SK-N-DZ (cell line): ENCODE results near the gene RNF144A.
"Not testable (repeated sequence)": the region's sequence is repeated elsewhere in the genome, so short reads cannot be mapped to it uniquely, and the experiment has no call there.

Source experiments
- DNase-seq: peaks from one replicate; pipeline ENCODE4 v3.0.0-alpha.2; 2015; ENCODE audit warnings: low spot score

RNF144A gene

DNA sequence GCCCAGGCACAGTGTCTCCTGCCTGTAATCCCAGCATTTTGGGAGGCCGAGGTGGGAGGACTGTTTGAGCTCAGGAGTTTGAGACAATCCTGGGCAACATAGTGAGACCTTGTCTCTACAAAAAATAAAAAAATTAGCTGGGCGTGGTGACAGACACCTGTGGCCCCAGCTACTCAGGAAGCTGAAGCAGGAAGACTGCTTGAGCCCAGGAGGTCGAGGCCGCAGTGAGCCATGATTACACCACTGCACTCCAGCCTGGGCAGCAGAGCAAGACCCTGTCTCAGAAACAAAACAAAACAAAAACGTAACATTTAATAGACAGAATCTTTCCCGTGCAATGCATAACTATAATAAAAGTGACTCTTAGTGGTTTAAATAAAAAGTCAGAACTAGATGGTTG lies 84.2 kb downstream of the RNF144A start:
- not testable (repeated sequence) for DNase-seq

DNA sequence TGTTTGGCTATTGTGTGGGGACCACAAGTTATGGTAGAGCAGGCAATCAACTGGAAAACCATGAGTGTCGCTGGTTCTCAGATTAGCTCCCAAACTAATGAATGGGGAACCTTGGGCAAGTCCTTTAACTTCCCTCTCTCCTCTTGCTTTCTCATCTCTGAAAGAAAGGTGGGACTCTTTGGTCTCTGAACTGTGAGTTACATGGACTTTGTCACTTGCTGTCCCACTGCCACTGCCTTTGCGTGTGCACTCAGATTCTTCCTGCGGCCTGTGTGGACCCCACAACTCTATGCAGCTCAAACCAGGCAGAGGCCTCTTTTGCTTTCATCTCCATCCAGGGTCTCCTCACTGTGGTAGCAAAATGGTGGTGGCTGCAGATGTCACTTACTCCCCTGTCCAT lies 86.7 kb downstream of the RNF144A start:
- DNase-seq = no peak

DNA sequence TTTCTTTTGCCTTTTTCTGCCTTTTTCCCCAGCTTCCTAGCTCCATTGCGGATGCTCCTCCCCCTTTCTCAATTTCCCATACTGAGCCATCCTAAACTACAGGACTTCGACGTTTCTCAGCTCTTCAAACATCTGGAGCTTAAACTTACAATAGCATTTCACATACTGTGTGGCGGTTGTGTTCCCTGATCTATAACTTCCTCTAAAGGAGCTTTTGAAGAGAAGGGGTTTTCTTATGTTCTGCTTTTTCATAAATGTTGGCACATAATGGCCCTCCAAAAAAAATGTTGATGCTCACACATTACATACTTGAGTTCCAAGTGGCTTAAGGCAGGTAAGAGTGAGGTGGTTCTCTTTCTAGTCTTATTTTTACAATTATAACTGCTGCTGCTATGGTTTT lies 87.4 kb downstream of the RNF144A start:
- no peak for DNase-seq

DNA sequence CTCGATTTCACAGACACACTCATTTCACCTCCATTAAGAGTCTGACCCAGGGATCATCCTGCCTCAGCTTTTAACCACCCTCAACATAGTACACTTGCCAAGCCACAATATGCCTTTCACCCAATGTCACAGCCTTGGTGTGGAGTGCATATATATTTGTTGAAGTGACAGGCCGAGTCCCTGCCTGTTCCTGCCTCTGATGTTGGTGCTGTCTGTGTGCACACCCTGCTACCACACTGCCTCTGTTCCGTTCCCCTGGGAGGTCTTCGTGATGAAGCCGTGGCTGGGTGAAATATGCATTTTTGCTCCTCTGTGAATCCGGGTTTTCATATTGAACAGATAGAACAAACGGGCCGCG lies 90.3 kb downstream of the RNF144A start:
- no peak for DNase-seq

DNA sequence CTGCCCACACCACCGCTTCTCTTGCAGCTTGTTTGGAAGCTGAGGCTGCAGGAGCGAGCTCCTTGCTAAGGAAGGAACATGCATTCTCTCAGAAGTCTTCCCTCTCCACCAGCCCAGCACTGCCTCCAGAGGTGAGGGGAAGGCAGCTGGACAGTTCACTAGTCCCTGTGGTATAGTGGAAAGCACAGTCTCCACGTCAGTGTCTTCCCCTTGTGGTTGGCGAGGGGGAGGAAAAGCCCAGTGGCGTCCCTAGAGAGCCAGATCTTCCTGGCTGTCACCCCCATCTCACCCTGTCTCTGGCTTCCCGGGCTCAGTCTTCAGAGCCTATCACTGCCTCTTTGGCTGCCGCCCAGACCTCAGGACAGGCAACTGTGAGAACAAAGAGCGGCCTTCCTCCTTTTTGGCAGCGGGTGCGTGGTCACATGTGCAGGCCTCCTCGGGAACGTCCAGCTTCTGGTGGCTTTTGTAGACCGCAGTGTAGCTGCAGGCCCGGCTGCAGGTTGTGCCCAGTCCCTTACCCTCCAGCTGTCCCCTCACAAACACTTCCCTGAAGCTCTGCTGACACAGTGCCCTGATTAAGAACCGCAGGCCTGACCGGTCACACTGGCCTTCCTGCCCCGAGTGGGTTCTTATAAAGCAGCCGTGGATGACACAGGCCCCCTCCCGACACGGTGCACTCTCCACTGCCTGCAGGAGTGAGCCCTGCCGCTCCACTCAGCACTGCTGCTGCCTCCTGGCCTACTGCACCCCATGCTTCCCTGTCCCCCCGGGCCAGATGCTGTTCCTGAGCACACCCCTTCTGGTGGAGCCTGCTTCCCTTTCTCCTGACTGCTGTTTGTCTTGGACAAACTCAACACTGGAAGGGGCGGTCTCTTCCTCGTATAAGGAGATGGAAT lies 90.9 kb downstream of the RNF144A start:
- DNase-seq = peak; percentile 24

DNA sequence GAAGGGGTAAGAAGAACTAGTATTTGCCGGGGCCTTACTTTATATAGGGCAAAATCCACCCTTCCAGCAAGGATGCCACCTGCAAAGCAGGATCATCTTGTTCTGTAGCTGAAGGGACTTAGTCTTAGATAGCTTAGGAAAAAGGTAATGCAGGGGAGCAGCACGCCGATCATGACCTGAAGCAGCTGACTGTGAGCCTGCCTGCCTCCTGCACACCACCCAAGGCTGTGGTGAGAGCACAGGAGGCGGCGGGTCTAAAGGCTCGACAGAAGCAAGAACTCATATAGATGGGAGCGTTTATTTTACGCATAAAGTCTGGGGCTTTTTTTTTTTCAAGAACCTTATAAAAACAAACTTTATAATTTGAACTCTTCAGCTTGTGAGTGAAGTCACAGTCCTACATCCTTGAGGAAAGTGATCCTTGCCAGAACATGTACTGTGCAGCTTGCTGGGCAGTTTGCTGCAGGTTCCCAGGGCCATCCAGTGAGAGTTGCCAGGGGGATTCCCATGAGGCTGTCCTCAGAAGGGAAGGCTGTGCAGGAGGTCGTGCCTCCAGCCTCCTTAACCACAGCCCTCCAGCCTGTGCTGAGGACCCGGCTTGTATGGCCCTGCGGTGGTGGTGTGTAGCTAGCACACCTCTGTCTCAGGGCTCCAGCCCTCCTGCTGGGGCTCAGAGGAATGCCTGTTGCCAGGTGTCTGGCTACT lies 92.1 kb downstream of the RNF144A start:
- DNase-seq = no peak

DNA sequence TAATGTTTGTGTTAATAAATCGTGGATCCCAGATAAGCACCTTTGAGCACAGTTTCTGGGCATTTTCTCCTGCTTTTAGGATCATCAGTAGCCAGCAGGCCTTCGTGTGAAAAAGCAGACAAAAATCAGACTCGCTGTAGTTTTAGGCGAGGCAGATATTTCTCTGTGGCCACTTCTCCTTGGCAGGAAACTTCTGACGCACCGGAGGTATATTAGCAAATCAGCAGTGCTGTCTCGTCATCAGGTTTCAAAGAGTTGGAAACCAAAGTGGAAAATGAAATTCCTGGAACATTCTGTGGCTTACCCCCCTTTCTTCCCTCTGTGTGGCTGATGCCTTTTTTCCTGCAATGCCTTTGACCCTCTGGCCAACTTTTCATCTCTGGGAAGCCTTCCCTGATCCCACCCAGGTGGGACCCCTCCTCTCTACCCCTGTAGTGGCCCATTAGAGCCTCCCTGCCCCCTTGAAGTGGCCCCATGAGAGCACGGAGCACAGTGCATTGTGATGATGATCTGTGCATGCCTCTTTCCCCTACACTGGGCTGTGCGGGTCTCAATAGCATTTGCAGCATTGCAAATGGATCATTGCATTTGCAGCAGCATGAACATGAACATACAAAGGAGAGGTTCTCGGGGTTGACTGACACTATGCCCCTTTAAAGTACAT lies 93.3 kb downstream of the RNF144A start:
- DNase-seq = no peak

DNA sequence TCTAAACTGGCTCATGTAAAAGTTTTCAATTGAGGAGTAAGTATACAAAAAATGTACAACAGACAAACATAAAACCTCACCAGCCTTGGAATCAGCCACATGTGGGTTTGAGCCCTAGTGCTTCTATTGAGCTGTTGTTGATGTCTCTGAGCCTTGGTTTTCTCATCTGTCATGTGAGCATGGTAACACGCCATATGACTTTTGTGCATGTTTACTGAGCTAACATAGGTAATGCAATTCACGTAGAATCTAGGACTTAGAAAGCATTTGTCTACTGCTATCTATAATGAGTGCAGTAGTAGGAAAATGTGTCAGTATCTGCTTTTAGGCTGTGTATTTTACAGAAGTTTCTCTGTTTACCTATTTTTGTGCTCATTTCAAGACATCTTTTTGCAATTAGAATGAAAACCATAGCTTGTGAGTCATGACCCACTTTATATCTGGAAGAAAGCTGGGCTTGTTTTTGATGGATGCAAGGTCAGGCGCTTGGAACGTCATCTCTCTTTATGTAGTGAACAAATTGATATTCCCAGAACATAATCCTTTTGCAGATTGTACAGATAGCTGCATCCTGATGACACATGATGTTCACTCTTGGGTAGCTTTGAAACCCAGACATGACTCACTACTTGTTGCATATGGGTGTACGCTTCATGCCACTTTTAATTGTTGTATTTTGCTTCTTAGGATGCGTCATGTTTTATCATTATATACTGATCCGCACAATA lies 94.3 kb downstream of the RNF144A start:
- peak; percentile 31 for DNase-seq

DNA sequence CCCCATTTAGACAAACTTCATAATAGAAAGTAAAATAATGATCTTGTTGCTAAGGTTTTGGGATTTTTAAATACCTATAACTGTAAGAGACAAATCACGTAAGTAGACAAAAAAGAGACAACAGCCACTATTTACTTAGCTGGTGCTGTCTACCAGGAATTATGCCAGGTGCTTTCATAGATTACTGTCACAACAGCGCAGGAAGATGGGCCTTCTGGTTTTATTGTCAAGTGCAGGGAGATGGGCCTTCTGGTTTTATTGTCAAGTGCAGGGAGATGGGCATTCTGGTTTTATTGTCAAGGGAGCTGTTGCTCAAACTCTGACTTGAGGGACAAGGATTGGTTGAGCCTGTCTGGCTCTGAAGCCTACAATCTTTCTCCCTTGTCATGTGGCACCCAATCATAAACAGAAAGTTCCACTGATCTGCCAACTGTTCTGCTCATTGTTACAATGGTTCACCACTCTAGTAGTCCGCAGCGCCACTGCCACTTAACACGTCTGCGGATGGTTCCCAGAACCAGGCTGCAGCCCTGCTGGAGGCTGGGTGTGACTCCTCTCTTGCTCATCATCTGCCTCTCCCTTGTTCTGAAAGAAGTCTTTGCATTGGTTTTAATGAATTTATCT lies 95.0 kb downstream of the RNF144A start:
- peak; percentile 53 for DNase-seq

DNA sequence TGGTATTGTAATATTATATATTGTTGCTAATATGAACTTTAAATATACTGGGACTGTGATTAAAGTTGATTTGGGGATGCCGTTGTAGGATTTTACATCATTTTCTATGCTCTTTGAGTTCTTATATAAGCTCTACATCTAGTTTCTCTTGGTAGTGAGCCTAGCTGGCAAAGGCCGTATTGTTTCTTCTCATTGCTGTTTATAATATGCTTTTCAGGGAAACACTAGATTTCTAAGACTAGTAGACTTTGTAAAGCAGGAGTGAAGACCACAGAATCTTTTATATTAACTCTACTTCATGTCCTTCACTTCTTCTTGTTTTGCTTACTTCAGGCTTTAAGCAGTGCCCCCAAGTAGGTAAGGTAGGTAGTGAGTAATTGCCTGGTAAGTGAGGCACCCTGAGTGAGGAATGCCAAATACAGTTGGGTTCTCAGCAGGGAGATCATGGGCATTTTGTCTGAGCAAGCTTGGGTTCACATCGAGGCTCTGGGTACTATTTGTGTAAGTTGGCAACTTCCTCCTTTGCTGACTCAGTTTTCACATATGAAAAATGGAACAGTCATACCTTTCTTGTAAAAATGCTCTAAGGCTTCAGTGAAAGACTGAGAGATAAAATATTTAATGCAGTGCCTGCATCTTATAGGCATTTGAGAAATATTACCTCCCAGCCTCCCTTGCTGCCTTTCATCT lies 96.4 kb downstream of the RNF144A start:
- no peak for DNase-seq

DNA sequence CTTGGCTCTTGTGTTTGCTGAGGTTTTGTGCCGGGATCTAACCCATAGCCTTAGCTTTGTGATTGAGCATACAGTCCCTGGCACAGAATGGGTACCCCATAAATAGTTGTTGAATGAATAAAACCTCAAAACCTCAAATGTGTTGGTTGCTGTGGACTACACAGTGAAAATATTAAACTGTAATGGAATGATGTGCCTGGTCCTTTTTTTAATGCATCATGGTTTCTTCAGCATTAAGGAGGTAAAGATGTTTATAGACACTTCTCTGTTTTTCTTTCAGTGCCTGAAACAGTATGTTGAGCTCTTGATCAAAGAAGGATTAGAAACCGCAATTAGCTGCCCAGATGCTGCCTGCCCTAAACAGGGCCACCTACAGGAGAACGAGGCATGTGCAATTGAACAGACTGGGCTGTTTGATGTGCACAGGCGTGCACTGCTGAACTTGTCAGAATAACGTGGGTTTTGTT lies 97.0 kb downstream of the RNF144A start:
- DNase-seq = peak; percentile 22

DNA sequence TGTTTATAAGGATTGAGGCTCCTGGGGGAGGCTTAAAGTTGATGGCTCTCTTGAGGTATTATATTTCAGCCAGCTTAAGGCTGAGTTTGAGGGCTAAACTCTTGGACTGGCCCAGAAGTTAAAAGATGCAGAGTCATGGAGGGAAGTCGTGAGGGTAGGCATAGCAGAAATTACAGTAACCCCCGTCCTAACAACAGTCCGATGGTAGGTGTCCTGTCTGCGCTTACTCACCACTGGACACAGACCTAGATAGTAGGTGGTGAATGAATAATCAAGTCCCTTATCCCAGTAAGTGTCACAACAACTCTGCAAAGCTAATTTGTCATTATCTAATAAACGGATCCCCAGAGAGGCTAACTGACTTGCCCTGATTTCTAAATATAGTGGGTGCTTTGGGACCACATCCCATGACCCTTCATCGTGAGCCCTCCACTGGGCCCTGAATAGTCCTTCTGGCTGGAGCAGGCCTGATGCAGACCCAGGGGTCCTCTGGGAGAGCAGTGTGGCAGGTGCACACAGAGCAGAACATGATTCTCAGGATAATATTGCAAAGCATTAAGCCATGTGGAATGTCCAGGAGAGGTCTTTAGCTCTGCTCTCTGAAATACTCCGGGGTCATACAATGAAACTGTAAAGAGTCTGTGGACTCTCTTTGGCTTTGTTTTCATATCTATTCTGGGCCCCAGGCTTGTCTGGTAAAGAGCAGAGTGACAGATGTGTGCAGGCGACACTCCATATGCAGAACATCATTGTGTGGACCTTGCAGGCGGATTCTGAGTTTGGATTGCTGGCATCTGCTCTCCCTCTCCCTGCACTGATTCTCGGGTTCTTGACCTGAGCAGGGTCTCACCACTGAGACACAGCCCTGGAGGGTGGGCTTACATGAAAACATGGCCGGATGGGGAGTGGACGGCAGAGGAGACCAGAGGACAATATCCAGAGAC lies 98.1 kb downstream of the RNF144A start:
- DNase-seq = no peak

DNA sequence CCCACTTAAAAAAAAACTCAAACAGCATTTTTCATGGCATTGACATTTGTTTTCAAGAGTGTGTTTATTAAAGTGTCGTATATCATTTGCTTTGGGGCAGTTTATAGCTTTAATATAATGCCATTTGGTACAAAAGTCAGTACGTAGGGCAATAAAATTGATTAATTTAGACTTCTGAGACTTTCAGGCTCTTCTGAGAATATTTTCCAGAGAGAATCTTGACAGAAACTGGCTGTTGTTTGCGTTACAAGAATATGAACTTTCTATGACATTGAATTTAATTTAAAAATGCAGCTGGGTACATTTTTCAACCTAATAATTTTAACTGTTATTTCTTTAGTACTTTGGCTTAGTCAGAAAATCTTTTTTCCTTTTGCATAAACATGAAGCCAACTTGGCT lies 98.9 kb downstream of the RNF144A start:
- no peak for DNase-seq

DNA sequence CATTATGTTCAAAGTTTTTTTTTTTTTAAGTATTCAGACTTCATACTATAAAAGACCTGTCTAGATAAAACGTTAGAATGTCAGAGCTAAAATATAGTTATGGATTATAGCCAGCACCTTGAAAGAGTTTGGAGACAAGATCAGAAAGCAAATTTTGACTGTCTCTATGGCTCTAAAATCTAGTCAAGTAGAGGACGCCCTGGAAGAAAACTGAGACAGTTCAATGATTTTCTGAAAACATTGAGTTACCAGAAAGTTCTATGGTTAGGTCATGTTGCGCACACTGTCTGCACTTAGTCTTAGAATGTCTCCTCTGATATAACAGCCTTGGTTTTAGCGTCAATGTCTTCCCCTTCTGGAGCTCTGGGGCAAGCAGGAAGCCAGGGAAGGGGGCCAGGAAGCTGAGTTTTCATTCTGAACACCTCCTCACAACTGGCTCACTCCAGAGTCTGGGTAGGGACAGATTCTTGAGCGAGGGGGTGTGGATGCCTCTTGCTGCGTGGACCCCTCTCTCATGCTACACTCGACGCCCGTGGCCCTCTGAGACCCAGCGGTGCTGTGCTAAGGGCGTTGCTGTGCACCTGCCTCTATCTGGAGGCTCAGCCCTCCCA lies 99.5 kb downstream of the RNF144A start:
- no peak for DNase-seq

DNA sequence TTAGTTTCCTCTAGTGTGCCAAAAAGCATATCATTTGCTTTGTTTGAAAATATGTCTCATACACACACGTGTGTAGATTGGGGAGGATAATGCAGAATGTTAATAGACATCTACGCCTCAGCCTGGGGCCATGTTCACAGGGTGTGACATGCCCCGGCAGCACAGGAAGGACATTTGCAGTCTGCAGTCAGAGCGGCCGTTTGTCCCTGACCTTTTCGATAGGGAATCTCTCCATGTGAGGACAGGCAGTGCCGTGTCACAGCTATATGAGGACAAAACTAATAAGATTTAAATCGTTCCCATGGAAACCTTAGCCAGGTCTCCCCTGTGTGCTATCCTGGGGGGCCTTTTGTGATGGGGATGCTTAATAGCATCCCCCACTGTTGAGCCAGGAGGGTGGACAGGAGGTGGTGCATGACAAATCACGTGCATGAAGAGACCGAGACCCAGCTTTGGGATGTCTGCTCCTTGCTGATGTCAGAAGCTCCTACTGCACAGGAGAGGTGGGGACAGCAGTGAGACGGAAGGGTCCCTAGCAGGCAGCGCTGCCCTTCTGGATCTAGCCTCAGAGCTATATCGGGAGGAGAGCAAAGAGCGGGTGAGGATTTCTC lies 100.6 kb downstream of the RNF144A start:
- DNase-seq = no peak

DNA sequence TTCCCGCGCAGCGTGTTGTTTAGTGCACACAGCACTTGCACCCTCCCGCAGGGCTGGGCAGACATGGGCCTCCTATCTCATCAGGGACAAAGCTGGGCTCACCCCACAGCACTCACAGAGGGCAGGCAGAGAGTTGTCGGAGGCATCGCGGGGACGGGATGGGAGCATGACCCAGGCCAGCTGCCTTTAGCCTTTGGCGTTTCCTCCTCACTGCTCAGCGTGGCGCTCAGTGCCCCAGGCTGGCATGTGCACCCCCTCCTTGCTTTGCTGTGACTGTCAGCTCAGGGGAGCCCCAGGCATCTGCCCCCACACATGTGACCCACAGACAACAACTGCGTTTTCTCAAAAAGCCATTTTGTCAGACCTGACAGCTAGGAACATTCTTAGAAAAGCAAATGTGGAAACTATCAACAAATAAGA lies 101.1 kb downstream of the RNF144A start:
- no peak for DNase-seq

DNA sequence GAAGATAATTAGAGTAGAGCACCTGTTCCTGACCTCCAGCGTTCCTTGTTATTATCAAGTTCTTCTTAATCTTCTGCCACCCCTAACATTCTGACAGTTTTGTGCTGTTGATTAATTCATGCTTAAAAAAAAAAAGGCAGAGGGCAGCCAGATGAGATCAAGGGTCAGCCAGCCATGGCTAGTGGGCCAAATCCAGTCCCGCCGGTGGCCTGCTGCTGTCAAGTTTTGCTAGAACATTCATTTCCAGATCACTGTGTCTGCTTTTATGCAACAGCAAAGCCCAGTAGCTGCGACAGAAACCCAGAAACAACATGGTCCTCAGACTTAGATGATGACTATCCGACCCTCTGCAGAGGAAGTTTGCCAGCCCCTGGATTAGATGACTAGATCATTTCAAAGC lies 101.6 kb downstream of the RNF144A start:
- no peak for DNase-seq

DNA sequence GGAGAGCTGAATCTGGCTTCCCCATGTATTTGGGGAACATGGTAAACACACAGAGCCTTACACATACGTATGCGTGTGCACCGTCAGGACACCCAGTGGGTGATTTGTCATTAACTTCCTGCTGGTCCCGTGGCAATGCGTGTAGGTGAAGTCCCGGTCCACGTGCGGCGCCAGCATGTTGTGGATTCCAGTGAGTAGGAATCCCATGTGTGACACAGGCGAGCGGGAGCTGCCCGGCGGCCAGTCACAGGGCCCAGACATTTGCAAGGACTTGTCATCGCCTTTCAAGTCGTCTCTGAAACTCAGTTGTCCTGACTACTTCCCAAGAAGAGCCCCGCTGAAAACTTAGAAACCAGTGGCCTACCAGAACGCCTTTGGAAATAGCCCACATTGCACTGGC lies 102.0 kb downstream of the RNF144A start:
- no peak for DNase-seq

DNA sequence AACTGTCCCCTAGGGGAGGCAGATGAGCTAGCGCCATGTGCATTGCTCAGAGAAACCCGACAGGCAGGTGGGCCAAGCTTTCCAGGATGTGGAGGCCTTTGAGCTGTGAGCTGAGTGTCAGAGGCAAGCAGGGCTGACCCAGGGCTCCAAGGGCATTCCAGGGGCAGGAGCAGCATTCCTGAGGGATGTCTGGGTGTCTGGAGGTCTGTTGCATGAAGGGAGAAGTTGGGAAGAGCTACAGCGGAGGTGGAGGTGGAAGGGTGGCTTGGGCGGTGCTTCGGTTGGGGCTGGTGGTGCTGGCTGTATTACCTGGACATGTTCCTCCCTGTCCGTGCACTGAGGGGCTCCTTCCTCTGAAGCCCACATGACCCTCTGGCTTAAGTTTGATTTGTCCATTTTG lies 102.8 kb downstream of the RNF144A start:
- no peak for DNase-seq
